K562 (cell line): ENCODE measurements around the gene PLOD1. TPM values are rescaled to one million over a fixed set of nuclear protein-coding genes. Genes with fewer than 3 reads are reported as not detected.

Experiments used
- ATF2 ChIP-seq: sonication (generic); formaldehyde crosslinking; IDR thresholded peaks from 2 replicates; pipeline ENCODE4 v1.8.1; 2022; ENCODE audit warnings: missing genetic modification reagents
- BMI1 ChIP-seq: fragments of 150-350 bp; IDR thresholded peaks from 2 replicates; pipeline ENCODE4 v1.6.1; 2014; ENCODE audit warnings: low read length
- BRD9 ChIP-seq: fragments of 450-650 bp; IDR thresholded peaks from 2 replicates; pipeline ENCODE4 v1.6.1; 2018; ENCODE audit warnings: low read depth; ENCODE audit not compliant: partially characterized antibody
- FOXA3 ChIP-seq, 2 experiments: fragments of 450-650 bp in 1 of 2; sonication (generic) in 1 of 2; formaldehyde crosslinking; IDR thresholded peaks in 1 of 2; conservative IDR thresholded peaks in 1 of 2; 2 replicates each; pipeline versions ENCODE4 v1.4.0 to v1.8.0; 2020 to 2022; ENCODE audit warnings: mild to moderate bottlenecking in 2 of 2, missing genetic modification reagents in 1 of 2
- HDAC1 ChIP-seq, 2 experiments: fragments of 450-650 bp; IDR thresholded peaks; 2 replicates each; pipeline ENCODE4 v1.6.1; 2016 to 2017; ENCODE audit warnings: inconsistent platforms in 1 of 2, mild to moderate bottlenecking in 1 of 2, moderate library complexity in 1 of 2
- HMG20B ChIP-seq: fragments of 250-450 bp; sonication (Bioruptor Pico); IDR thresholded peaks from 2 replicates; pipeline ENCODE4 v1.5.0; 2021; ENCODE audit warnings: mild to moderate bottlenecking
- MYBL2 ChIP-seq, 2 experiments: fragments of 450-650 bp in 1 of 2; sonication (generic) in 1 of 2; formaldehyde crosslinking in 1 of 2; IDR thresholded peaks; 2 replicates each; pipeline versions ENCODE4 v1.6.1 to v1.8.1; 2017 to 2022; ENCODE audit warnings: borderline replicate concordance in 1 of 2, inconsistent platforms in 1 of 2, low read depth in 1 of 2, mild to moderate bottlenecking in 1 of 2, missing genetic modification reagents in 1 of 2, moderate library complexity in 1 of 2
- NR2C2 ChIP-seq, 2 experiments: fragments of 200-800 bp in 1 of 2; sonication (Bioruptor generic) in 1 of 2; sonication (generic) in 1 of 2; formaldehyde crosslinking in 1 of 2; IDR thresholded peaks; 2 replicates each; pipeline versions ENCODE4 v1.6.1 to v1.8.0; 2016 to 2022; ENCODE audit warnings: mild to moderate bottlenecking in 1 of 2, missing compliant biosample characterization in 1 of 2, missing genetic modification characterization in 1 of 2, missing genetic modification reagents in 1 of 2
- RREB1 ChIP-seq: fragments of 250-450 bp; sonication (Bioruptor Pico); IDR thresholded peaks from 2 replicates; pipeline ENCODE4 v1.4.0; 2020
- USF1 ChIP-seq: sonication (generic); formaldehyde crosslinking; IDR thresholded peaks from 2 replicates; pipeline ENCODE4 v1.9.0; 2022; ENCODE audit warnings: mild to moderate bottlenecking, missing genetic modification reagents
- ZBED1 ChIP-seq: IDR thresholded peaks from 2 replicates; pipeline ENCODE4 v1.6.1; 2014
- ZNF668 ChIP-seq: fragments of 250-450 bp; sonication (Bioruptor Pico); IDR thresholded peaks from 2 replicates; pipeline ENCODE4 v1.8.0; 2022; ENCODE audit warnings: mild to moderate bottlenecking, inconsistent platforms
- ZNF75A ChIP-seq: fragments of 450-650 bp; formaldehyde crosslinking; IDR thresholded peaks from 2 replicates; pipeline ENCODE4 v1.4.0; 2020; ENCODE audit warnings: mild to moderate bottlenecking
- polyA plus RNA-seq, 8 experiments: library from polyadenylated mRNA; depleted of rRNA in 4 of 8; stranded (reverse) in 5 of 8; unstranded in 3 of 8; fragments of >200 nt; fragmentation: Nextera tagmentation in 2 of 8; fragmentation: Illumina TruSeq in 1 of 8; extraction: Ambion mirVana in 2 of 8; extraction: Trizol in 1 of 8; gene quantifications; 2 replicates each; pipeline versions ENCODE4 v1.2.1 to v1.2.3, GENCODE V29; 2011 to 2014; ENCODE audit warnings: inconsistent platforms in 1 of 8, missing spikeins in 1 of 8
- total RNA-seq, 7 experiments: library from RNA; depleted of rRNA in 6 of 7; stranded (reverse); fragments of >200 nt in 6 of 7; fragmentation: Illumina TruSeq in 2 of 7; extraction: Trizol in 2 of 7; gene quantifications; 2 replicates each; pipeline versions ENCODE4 v1.2.1 to v1.2.3, GENCODE V29; 2011 to 2021; ENCODE audit warnings: low replicate concordance in 1 of 7
- TF ChIP-seq, protein P1 (sequence below): fragments of 250-450 bp; sonication (Bioruptor Pico); IDR thresholded peaks from 2 replicates; pipeline ENCODE4 v1.5.0; 2021; ENCODE audit warnings: mild to moderate bottlenecking, moderate library complexity

Gene PLOD1
- total and polyA plus RNA-seq, 9 of the 15 experiments (the other 6 are each of a cell fraction or from before 2014, with no cell fraction given): 16.6 to 90.8 (median 52.7) TPM

DNA sequence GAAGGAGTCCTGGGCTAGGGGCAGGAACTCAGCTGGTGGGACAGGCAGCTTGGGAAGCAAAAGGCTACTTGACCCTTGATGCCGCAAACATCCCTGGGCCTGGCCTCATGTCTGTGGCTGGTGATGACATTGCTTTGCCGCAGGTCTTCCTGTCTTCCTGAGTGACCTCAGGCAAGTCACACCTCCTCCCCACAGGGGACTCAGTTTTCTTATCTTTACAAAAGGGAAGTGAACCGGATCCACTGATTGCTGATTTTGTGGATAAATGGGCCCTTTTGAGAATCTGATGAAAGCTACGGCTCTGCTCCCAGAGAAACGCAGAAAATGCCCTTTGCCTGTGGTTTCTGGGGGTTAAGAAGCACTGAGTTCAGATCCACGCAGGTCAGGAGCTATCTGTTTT is 20.7 kb downstream of the PLOD1 start (continued):
- no peak for TF ChIP-seq ZNF668 (CRISPR knock-in tag)
- TF ChIP-seq MYBL2 (IDR thresholded peaks at IDR 0.05; ENCODE audit: low read depth): no peak
- no peak for TF ChIP-seq MYBL2 (CRISPR knock-in tag; IDR thresholded peaks at IDR 0.05; ENCODE audit: borderline replicate concordance)
- no peak for TF ChIP-seq HDAC1 (IDR thresholded peaks at IDR 0.05)
- TF ChIP-seq FOXA3 (CRISPR knock-in tag; conservative IDR thresholded peaks at IDR 0.05 in 1 of 2, IDR thresholded peaks at IDR 0.05 in 1 of 2): no peak
- TF ChIP-seq ZNF75A (CRISPR knock-in tag): no peak
- peak; percentile 74; the same call in 1 of the 2 replicates for TF ChIP-seq NR2C2 (CRISPR knock-in tag; IDR thresholded peaks at IDR 0.05)
- peak; percentile 93 for TF ChIP-seq NR2C2 (tag; IDR thresholded peaks at IDR 0.05)
- TF ChIP-seq USF1 (CRISPR knock-in tag): no peak
- no peak for TF ChIP-seq ATF2 (CRISPR knock-in tag)
- TF ChIP-seq ZBED1: no peak
- TF ChIP-seq RREB1 (CRISPR knock-in tag): no peak
- TF ChIP-seq, protein P1, sequence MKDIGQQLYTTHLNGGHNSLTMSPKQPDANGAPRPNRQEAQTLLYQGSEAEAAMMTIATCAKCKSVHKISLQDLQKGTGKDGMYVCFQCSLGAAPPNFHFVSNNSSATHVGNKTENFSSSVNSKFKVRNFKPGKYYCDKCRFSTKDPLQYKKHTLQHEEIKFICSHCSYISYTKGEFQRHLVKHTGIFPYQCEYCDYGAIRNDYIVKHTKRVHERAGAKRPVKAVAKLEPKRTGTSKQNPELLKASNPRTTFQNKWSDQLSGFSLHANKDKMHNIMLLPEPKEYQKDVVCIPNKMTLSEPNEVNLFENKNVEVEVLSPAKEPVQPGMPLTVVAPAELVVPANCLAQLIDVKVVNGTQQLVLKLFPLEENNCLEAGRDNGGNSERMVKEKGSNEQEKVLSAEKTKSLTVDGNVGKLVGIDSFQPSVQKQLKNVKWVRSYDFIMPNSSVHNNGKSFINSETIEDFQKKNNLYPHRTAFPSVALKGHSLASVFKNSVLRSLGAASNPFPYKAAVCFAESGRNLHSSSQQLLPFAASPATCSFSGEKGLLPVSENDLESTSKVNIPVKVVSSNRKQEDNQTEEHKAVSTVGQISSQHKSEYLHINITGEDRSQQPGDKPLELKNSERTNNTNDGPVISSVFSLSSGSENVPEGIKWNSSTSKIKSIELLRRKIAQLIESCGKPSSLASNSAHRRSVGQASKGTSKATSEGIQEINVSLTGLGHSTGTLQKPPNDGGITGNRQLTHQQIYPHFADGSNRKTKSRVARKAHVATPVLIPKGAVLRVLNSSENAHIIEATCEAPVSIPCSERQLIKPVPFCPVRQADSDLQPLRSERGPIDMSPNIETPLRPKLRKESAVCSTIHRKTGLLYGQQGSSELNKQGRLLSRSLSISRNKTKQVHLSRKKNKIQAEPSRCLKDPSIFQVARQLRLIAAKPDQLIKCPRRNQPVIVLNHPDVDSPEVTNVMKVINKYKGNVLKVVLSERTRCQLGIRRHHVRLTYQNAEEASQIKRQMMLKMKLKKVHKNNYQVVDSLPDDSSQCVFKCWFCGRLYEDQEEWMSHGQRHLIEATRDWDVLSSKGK (CRISPR knock-in tag): no peak
- TF ChIP-seq HMG20B (CRISPR knock-in tag): no peak
- TF ChIP-seq BMI1: no peak
- TF ChIP-seq BRD9: no peak
